22Rv1 (cell line): ENCODE measurements around the gene OR4X2.

Source experiments
- CTCF ChIP-seq: fragments of 450-650 bp; IDR thresholded peaks from 2 replicates; pipeline ENCODE4 v1.5.1; 2017; ENCODE audit warnings: mild to moderate bottlenecking
- ZFX ChIP-seq: fragments of 450-650 bp; IDR thresholded peaks from 2 replicates; pipeline ENCODE4 v1.6.1; 2017; ENCODE audit warnings: antibody characterized with exemption, borderline replicate concordance

DNA sequence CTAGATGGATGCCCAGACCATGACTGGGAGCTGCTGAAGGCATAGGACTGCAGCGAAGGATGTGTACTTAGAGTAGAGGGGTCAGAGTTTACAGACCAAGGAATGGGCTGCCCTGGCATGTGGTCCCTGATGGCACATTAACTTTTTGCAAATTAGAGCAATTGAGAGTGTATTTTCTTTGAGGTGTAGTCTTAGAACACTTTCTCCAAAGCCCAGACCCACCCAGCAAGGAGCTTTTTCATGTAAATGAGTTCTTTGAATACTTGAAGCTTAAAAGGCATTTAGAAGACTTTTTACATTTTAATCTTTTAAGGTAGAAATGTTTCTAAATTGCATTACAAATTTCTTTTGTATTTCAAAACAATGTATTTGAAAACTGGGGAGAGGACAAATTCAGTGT, 27.7 kb downstream of the OR4X2 start:
- TF ChIP-seq CTCF (no peak), ZFX (no peak)
